ENCODE data around the gene LRRC3B. TPM values are rescaled to one million over a fixed set of nuclear protein-coding genes. Genes with fewer than 3 reads are reported as not detected.

Gene LRRC3B
- total RNA-seq, 4 donors from 2014 or later, result under 0.01 to 0.52 TPM; not detected in 2

DNA sequence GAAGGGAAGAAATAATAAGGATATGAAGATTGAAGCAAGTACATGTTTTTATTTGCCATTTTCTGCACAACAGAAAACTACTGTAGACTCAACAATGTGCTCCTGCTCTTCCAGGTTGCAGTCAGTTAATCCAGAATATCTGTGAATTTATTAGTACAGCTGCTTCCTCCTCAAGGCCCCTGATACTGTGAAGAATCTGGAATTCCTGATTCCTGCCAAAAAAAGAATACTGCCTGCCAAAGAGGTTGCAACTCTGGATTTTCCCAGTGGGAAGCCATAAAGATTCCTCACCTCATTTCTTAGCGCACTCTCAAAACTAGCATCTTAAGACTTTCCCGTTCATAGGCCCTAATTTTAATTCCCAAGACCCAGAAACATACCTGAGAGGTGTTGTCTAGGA lies 33.6 kb upstream of the LRRC3B start:
- Histone ChIP-seq H3K9me3 (no peaks in the 10 kb centered on the region), H3K4me3 (no peak overlapping the region), H3K27ac (replicated peaks in 1 of 4) (no peak overlapping the region), H3K4me1 (peaks cover 0 to 5% (median 0%) of the 10 kb centered on the region in 4 donors), H3K36me3 (no peaks in the 10 kb centered on the region), H3K27me3 (no peaks in the 10 kb centered on the region)
- intact Hi-C loops (cut with DNase I), result no loop called here
- no peak for DNase-seq (ENCODE audit: extremely low spot score)
- TF ChIP-seq, protein P1, sequence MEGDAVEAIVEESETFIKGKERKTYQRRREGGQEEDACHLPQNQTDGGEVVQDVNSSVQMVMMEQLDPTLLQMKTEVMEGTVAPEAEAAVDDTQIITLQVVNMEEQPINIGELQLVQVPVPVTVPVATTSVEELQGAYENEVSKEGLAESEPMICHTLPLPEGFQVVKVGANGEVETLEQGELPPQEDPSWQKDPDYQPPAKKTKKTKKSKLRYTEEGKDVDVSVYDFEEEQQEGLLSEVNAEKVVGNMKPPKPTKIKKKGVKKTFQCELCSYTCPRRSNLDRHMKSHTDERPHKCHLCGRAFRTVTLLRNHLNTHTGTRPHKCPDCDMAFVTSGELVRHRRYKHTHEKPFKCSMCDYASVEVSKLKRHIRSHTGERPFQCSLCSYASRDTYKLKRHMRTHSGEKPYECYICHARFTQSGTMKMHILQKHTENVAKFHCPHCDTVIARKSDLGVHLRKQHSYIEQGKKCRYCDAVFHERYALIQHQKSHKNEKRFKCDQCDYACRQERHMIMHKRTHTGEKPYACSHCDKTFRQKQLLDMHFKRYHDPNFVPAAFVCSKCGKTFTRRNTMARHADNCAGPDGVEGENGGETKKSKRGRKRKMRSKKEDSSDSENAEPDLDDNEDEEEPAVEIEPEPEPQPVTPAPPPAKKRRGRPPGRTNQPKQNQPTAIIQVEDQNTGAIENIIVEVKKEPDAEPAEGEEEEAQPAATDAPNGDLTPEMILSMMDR (IDR thresholded peaks at IDR 0.05), result no peak
- TF ChIP-seq POLR2A (IDR thresholded peaks at IDR 0.05; ENCODE audit: low read depth) (no peak), EP300 (IDR thresholded peaks at IDR 0.05) (no peak), POLR2AphosphoS5 (IDR thresholded peaks at IDR 0.05) (no peak)
- WGBS, result 88% methylated on average over 2 of the region's 2 CpGs

DNA sequence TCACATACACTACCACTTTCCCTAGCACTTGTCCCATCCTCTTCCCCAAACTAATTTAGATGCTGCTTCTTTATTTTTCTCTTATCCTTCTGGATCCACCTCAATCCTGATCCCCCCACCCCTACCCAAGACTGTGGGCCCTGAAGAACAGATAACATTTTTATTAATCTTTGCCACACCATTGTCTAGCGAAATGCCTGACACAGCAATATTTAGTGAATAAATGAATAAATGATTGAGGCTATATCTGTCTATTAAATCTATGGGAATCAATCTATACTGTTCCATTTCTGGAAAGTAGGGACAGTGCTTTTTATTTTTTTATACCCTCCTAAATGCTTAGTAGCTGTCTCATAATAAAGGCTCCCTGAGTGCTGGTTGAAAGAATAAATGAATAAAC lies 32.9 kb upstream of the LRRC3B start:
- no peak for DNase-seq (ENCODE audit: extremely low spot score)
- TF ChIP-seq, protein P1 (IDR thresholded peaks at IDR 0.05), result no peak
- no peak for TF ChIP-seq POLR2AphosphoS5 (IDR thresholded peaks at IDR 0.05)
- no peak for TF ChIP-seq POLR2A (IDR thresholded peaks at IDR 0.05; ENCODE audit: low read depth)
- TF ChIP-seq EP300 (IDR thresholded peaks at IDR 0.05), result no peak
- 97% methylated on average over 1 of the region's 1 CpG for WGBS
- Histone ChIP-seq H3K9me3 (no peaks in the 10 kb centered on the region), H3K4me1 (peaks cover 0 to 5% (median 0%) of the 10 kb centered on the region in 4 donors), H3K36me3 (no peaks in the 10 kb centered on the region), H3K27me3 (no peaks in the 10 kb centered on the region), H3K27ac (replicated peaks in 1 of 4) (no peak overlapping the region), H3K4me3 (no peak overlapping the region)
- intact Hi-C loops (cut with DNase I), result no loop called here

DNA sequence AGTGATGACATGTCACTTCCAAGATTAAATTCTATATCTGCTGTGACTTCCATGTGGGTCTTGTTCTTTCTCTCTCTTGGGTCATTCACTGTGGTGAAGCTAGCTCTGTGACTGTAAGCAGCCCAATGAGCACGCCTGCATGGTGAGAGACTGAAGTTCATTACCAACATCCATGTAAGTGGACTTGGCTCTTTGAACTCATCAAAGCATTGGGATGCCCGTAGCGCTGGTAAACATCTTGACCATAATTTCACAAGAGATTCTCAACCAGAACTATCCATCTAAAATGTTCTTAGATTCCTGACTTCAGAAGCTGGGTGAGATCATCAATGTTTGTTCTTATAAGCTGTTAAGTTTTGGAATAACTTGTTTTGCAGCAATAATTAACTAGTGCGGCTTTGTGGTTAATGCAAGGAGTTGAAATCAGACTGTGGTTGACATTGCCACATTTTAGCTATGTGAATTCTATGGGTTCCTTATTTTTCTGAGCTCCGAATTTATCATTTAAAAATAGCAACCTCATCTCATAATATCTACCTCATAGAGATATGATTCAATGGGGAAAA lies 31.6 kb upstream of the LRRC3B start:
- DNase-seq (ENCODE audit: extremely low spot score), result no peak
- Histone ChIP-seq H3K27me3 (no peaks in the 10 kb centered on the region), H3K4me3 (no peak overlapping the region), H3K4me1 (peaks cover 0 to 5% (median 0%) of the 10 kb centered on the region in 4 donors), H3K27ac (replicated peaks in 1 of 4) (no peak overlapping the region), H3K9me3 (no peaks in the 10 kb centered on the region), H3K36me3 (no peaks in the 10 kb centered on the region)
- 94% methylated on average over 5 of the region's 5 CpGs for WGBS
- intact Hi-C loops (cut with DNase I), result no loop called here
- TF ChIP-seq, protein P1 (IDR thresholded peaks at IDR 0.05), result no peak
- TF ChIP-seq POLR2AphosphoS5 (IDR thresholded peaks at IDR 0.05) (no peak), EP300 (IDR thresholded peaks at IDR 0.05) (no peak), POLR2A (IDR thresholded peaks at IDR 0.05; ENCODE audit: low read depth) (no peak)

DNA sequence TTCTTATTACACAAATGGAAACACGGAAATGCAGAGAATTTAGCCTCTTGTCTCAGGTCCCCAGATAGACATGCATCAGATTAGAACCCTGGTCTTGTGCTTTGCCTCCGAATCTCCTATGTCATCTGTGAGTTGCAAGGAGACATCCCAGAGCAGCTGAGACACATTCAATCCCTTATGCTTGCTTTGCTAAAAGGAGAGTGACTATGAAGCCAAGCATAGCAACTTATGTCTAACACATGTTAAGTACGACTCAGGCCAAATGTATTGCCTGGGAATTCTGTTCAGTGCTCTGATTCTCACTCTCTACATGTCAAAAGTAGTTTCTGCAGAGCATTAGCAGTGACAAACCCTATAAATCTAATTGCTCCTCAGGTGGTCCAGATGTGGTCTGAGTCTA lies 30.6 kb upstream of the LRRC3B start:
- no peaks in the 10 kb centered on the region for H3K27me3 ChIP-seq
- 83% methylated on average over 3 of the region's 3 CpGs for WGBS
- no peak overlapping the region for H3K27ac ChIP-seq (replicated peaks in 1 of 4)
- H3K4me1 ChIP-seq, result peaks cover 0 to 5% (median 0%) of the 10 kb centered on the region in 4 donors
- H3K9me3 ChIP-seq, result no peaks in the 10 kb centered on the region
- H3K4me3 ChIP-seq, result no peak overlapping the region
- intact Hi-C loops (cut with DNase I), result no loop called here
- no peak for DNase-seq (ENCODE audit: extremely low spot score)
- TF ChIP-seq POLR2A (IDR thresholded peaks at IDR 0.05; ENCODE audit: low read depth), result no peak
- TF ChIP-seq, protein P1 (IDR thresholded peaks at IDR 0.05), result no peak
- no peak for TF ChIP-seq EP300 (IDR thresholded peaks at IDR 0.05)
- no peak for TF ChIP-seq POLR2AphosphoS5 (IDR thresholded peaks at IDR 0.05)
- H3K36me3 ChIP-seq, result no peaks in the 10 kb centered on the region

DNA sequence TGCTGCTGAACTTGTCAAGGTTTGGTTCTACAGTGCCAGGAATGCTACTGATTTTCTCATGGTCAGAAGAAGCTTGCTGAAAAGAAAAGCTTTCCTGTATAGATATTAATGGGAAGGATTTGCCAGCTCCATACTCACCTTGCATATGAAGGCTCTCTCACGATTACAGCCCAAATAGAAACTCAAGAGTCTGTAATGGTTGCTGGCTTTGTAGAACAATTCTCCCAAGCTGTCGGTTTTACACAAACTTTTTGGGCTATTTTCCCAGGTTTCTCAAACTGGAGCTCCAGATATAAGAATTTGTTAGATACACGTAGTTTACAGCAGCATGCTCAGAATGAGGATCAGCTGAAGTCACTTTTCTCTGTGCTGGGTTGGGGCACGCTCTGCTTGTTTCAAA lies 30.1 kb upstream of the LRRC3B start:
- TF ChIP-seq POLR2AphosphoS5 (IDR thresholded peaks at IDR 0.05) (no peak), POLR2A (IDR thresholded peaks at IDR 0.05; ENCODE audit: low read depth) (no peak), EP300 (IDR thresholded peaks at IDR 0.05) (no peak)
- TF ChIP-seq, protein P1 (IDR thresholded peaks at IDR 0.05), result no peak
- Histone ChIP-seq H3K27ac (replicated peaks in 1 of 4) (no peak overlapping the region), H3K9me3 (no peaks in the 10 kb centered on the region), H3K4me1 (peaks cover 0 to 5% (median 0%) of the 10 kb centered on the region in 4 donors), H3K36me3 (no peaks in the 10 kb centered on the region), H3K27me3 (no peaks in the 10 kb centered on the region), H3K4me3 (no peak overlapping the region)
- intact Hi-C loops (cut with DNase I), result no loop called here
- DNase-seq (ENCODE audit: extremely low spot score), result no peak
- 67% methylated on average over 3 of the region's 4 CpGs for WGBS
